A673 (cell line): ENCODE results near the gene TMEM44. TPM values are rescaled to one million over a fixed set of nuclear protein-coding genes. Genes with fewer than 3 reads are reported as not detected.

ENCODE experiments used
- BruUV-seq: library from RNA; stranded (reverse); fragments of 400-500 nt; replicated peaks from 2 replicates; lab custom pipeline; 2021; lab: Mats Ljungman, UMichigan
- CTCF ChIA-PET: fragments of 300-600 bp; sonication (Branson Sonifier 250); formaldehyde crosslinking; loops from one replicate; lab custom pipeline; 2022; ENCODE audit warnings: antibody characterized with exemption; lab: Charles Lee
- POLR2A ChIA-PET: fragments of 300-600 bp; sonication (Branson Sonifier 250); formaldehyde crosslinking; loops from one replicate; lab custom pipeline; 2022; ENCODE audit warnings: antibody characterized with exemption; ENCODE audit not compliant: low non-redundant PET; lab: Charles Lee
- DNase-seq: peaks from one replicate; pipeline ENCODE4 v3.0.0-alpha.2; 2015; ENCODE audit warnings: low spot score
- H3K27ac ChIP-seq: fragments of 200-600 bp; sonication (generic); 2 replicates; pipeline ENCODE4 v1.5.1; 2016; ENCODE audit warnings: mixed run types, low read depth, mild to moderate bottlenecking, mixed read lengths, antibody characterized with exemption, low read length; ENCODE audit not compliant: poor library complexity, severe bottlenecking
- H3K27me3 ChIP-seq: fragments of 200-600 bp; sonication (generic); replicated peaks from 2 replicates; pipeline ENCODE4 v1.6.1; 2017; ENCODE audit warnings: mixed run types, low read depth, mild to moderate bottlenecking, mixed read lengths, antibody characterized with exemption, low read length; ENCODE audit not compliant: insufficient read depth, poor library complexity
- H3K36me3 ChIP-seq: fragments of 200-600 bp; sonication (generic); 2 replicates; pipeline ENCODE4 v1.6.1; 2016; ENCODE audit warnings: mixed run types, mild to moderate bottlenecking, mixed read lengths, antibody characterized with exemption, low read length; ENCODE audit not compliant: insufficient read depth, poor library complexity, severe bottlenecking
- H3K4me1 ChIP-seq: fragments of 200-600 bp; sonication (generic); 2 replicates; pipeline ENCODE4 v1.6.1; 2017; ENCODE audit warnings: mixed run types, mild to moderate bottlenecking, mixed read lengths, antibody characterized with exemption, low read length; ENCODE audit not compliant: insufficient read depth, poor library complexity, severe bottlenecking
- H3K4me3 ChIP-seq: fragments of 200-600 bp; sonication (generic); 2 replicates; pipeline ENCODE4 v1.5.1; 2016; ENCODE audit warnings: low read depth, mixed run types, mild to moderate bottlenecking, mixed read lengths, low read length; ENCODE audit not compliant: poor library complexity, severe bottlenecking
- H3K9me3 ChIP-seq: fragments of 200-600 bp; sonication (generic); 2 replicates; pipeline ENCODE4 v1.6.1; 2016; ENCODE audit warnings: mixed run types, low read depth, mild to moderate bottlenecking, mixed read lengths, antibody characterized with exemption, low read length; ENCODE audit not compliant: poor library complexity, severe bottlenecking
- EZH2 ChIP-seq: fragments of 200-600 bp; sonication (generic); IDR thresholded peaks from 2 replicates; pipeline ENCODE4 v1.6.1; 2017; ENCODE audit warnings: borderline replicate concordance, low read depth, mild to moderate bottlenecking, mixed read lengths, antibody characterized with exemption, low read length; ENCODE audit not compliant: poor library complexity, severe bottlenecking
- intact Hi-C: fragments of 100-400 bp; cut with micrococcal nuclease; formaldehyde crosslinking; loops from one replicate; pipeline ENCODE4 v1.10.0; 2022; ENCODE audit not compliant: unreplicated experiment
- total RNA-seq: library from RNA; stranded (reverse); gene quantifications from 2 replicates; pipeline ENCODE4 v1.2.3, GENCODE V29; 2021
- TF ChIP-seq, protein P1 (sequence below): fragments of 300-800, 200-600 bp; sonication (generic); conservative IDR thresholded peaks from 2 replicates; pipeline ENCODE4 v1.5.1; 2017; ENCODE audit warnings: low read depth, mild to moderate bottlenecking, antibody characterized with exemption, low read length, moderate library complexity, mixed read lengths

The TMEM44 gene
- total RNA-seq, 1 experiment from 2014 or later: 20.9 TPM

DNA sequence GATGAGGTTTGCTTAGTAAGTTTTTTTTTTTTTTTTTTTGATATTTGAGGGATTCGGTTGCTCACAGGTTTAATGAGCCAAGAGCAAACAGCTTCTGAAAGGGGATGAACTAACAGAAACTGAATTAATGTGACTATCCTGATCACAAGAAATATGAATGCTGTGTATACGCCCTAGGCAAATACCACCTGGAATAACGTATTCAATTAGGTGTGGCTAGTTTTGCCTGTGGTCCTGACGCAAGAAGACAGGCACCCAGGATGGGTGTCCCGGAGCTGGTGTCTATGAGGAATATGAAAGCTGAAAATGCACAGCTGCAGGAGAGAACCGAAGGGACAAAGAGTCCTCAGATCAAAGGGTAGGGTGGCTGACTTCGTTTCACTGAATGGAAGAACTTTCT is 24.2 kb upstream of the TMEM44 start:
- peaks cover 40% of the 10 kb centered on the region for H3K36me3 ChIP-seq
- no peaks in the 10 kb centered on the region for H3K27me3 ChIP-seq
- intact Hi-C loops: no loop called here
- H3K4me3 ChIP-seq: no peak overlapping the region
- ChIA-PET POLR2A (no interaction called here), CTCF (no interaction called here)
- H3K4me1 ChIP-seq: no peaks in the 10 kb centered on the region
- DNase-seq: no peak
- no peak overlapping the region for H3K27ac ChIP-seq
- H3K9me3 ChIP-seq: no peaks in the 10 kb centered on the region
- TF ChIP-seq, protein P1, sequence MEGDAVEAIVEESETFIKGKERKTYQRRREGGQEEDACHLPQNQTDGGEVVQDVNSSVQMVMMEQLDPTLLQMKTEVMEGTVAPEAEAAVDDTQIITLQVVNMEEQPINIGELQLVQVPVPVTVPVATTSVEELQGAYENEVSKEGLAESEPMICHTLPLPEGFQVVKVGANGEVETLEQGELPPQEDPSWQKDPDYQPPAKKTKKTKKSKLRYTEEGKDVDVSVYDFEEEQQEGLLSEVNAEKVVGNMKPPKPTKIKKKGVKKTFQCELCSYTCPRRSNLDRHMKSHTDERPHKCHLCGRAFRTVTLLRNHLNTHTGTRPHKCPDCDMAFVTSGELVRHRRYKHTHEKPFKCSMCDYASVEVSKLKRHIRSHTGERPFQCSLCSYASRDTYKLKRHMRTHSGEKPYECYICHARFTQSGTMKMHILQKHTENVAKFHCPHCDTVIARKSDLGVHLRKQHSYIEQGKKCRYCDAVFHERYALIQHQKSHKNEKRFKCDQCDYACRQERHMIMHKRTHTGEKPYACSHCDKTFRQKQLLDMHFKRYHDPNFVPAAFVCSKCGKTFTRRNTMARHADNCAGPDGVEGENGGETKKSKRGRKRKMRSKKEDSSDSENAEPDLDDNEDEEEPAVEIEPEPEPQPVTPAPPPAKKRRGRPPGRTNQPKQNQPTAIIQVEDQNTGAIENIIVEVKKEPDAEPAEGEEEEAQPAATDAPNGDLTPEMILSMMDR: no peak
- BruUV-seq: no TSS peak

DNA sequence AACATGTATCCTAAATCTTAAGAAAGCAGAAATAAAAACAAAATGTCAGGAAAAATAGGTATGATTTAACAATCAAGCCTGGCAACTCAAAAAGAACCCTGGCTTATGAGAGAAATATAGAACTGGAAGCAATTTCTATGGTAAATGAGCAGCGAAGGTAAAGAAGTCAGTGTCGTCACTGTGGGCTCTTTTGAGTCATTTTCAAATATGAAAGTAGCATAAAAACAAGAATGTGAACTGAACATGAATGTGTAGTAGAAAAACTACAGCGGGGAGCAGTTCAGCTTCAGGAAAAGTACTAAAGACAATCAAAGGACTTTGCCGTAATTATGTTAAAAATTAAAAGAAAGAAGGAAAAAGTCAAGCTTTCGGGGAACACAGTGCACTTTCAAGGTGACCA is 21.2 kb upstream of the TMEM44 start:
- H3K4me1 ChIP-seq: no peaks in the 10 kb centered on the region
- TF ChIP-seq, protein P1: no peak
- TF ChIP-seq EZH2: no peak
- intact Hi-C loops: no loop called here
- no peaks in the 10 kb centered on the region for H3K9me3 ChIP-seq
- H3K27me3 ChIP-seq: no peaks in the 10 kb centered on the region
- no TSS peak for BruUV-seq
- no peak overlapping the region for H3K4me3 ChIP-seq
- ChIA-PET CTCF (no interaction called here), POLR2A (no interaction called here)
- H3K36me3 ChIP-seq: peaks cover 49% of the 10 kb centered on the region
- no peak overlapping the region for H3K27ac ChIP-seq
- DNase-seq: no peak

DNA sequence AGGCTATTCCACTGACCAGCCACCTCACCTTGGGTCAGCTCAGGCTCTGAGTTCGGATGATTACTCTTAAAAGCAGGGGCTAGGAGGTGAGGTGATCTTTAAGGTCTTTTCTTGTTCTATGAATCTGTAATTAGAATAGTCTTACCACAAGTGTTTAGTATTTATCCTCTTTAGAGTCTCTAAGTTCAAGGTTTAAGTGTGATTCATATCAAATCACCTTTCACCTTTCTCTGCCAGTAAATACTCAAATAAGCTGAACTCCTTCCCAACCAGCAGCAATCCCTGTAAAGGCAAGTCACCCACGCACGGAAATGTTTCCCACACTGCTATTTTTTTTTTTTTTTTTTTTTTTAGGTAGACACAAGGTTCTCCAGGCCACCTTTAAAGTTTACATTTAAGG is 14.5 kb upstream of the TMEM44 start:
- Histone ChIP-seq H3K9me3 (no peaks in the 10 kb centered on the region), H3K27ac (no peak overlapping the region), H3K36me3 (peaks cover 70% of the 10 kb centered on the region), H3K4me1 (no peaks in the 10 kb centered on the region), H3K27me3 (no peaks in the 10 kb centered on the region), H3K4me3 (no peak overlapping the region)
- ChIA-PET CTCF (no interaction called here), POLR2A (no interaction called here)
- intact Hi-C loops: no loop called here
- DNase-seq: no peak
- TF ChIP-seq, protein P1: no peak
- no peak for TF ChIP-seq EZH2
- BruUV-seq: no TSS peak
